Endothelial cell of umbilical vein (primary cell): Measurements from ENCODE around the gene KDM4E. TPM values are rescaled to one million over a fixed set of nuclear protein-coding genes. Genes with fewer than 3 reads are reported as not detected.

Experiments used
- BruUV-seq: library from RNA; stranded (reverse); fragments of 400-500 nt; replicated peaks from 2 replicates; lab custom pipeline; 2021; lab: Mats Ljungman, UMichigan
- CTCF ChIA-PET: fragments of 300-600, 350-600 bp; sonication (Branson Sonifier 250); formaldehyde crosslinking; loops from one replicate; lab custom pipeline; 2021; ENCODE audit warnings: antibody characterized with exemption, inconsistent platforms; lab: Charles Lee
- POLR2A ChIA-PET: fragments of 300-600, 350-600 bp; sonication (Branson Sonifier 250); formaldehyde crosslinking; loops from one replicate; lab custom pipeline; 2021; ENCODE audit warnings: antibody characterized with exemption, inconsistent platforms; lab: Charles Lee
- DNase-seq: peaks from one replicate; pipeline ENCODE4 v3.0.0-alpha.2; 2011; ENCODE audit warnings: low read depth, low spot score
- FAIRE-seq: peaks from 2 replicates; lab custom pipeline; 2011; peaks lifted over from hg19 to GRCh38; lab: Jason Lieb, UNC
- H2AFZ ChIP-seq: 2 replicates; pipeline ENCODE4 v1.6.0; 2012; ENCODE audit warnings: low read depth, low read length, control low read depth, inconsistent platforms
- H3K27ac ChIP-seq: 2 replicates; pipeline ENCODE4 v1.5.1; 2011; ENCODE audit warnings: low read depth, mild to moderate bottlenecking, control low read depth, low read length, moderate library complexity; ENCODE audit not compliant: insufficient read depth
- H3K27me3 ChIP-seq, 2 experiments: 2 replicates each; pipeline versions ENCODE4 v1.6.0 to v1.6.1; 2011; ENCODE audit warnings: low read length in 2 of 2, mixed read lengths in 1 of 2; ENCODE audit not compliant: control insufficient read depth in 2 of 2, insufficient read depth in 2 of 2
- H3K36me3 ChIP-seq, 2 experiments: 2 replicates in 1 of 2; 3 replicates in 1 of 2; pipeline ENCODE4 v1.5.1; 2011; ENCODE audit warnings: low read length in 2 of 2, mild to moderate bottlenecking in 1 of 2, moderate library complexity in 1 of 2; ENCODE audit not compliant: control insufficient read depth in 2 of 2, insufficient read depth in 2 of 2; ENCODE audit errors: extremely low read depth in 1 of 2
- H3K4me1 ChIP-seq: 3 replicates; pipeline ENCODE4 v1.5.1; 2011; ENCODE audit warnings: mild to moderate bottlenecking, low read length; ENCODE audit not compliant: control insufficient read depth, insufficient read depth; ENCODE audit errors: extremely low read depth
- H3K4me2 ChIP-seq: 2 replicates; pipeline ENCODE4 v1.6.1; 2011; ENCODE audit warnings: low read length, control low read depth, mixed read lengths; ENCODE audit not compliant: insufficient read depth
- H3K4me3 ChIP-seq, 3 experiments: fragments of 200-600 bp in 1 of 3; sonication (generic), shearing (Covaris generic) in 1 of 3; replicated peaks in 1 of 3; 2 replicates each; pipeline ENCODE4 v1.5.1; 2011 to 2016; ENCODE audit warnings: control low read depth in 3 of 3, low read length in 3 of 3, mild to moderate bottlenecking in 2 of 3, inconsistent platforms in 1 of 3, low read depth in 1 of 3, moderate library complexity in 1 of 3; ENCODE audit not compliant: insufficient read depth in 1 of 3
- H3K79me2 ChIP-seq: 2 replicates; pipeline ENCODE4 v1.6.0; 2012; ENCODE audit warnings: low read length, inconsistent platforms; ENCODE audit not compliant: control insufficient read depth, insufficient read depth
- H3K9ac ChIP-seq: replicated peaks from 2 replicates; pipeline ENCODE3; 2011; ENCODE audit warnings: low read length, control low read depth; ENCODE audit not compliant: insufficient read depth; ENCODE audit errors: extremely low read depth
- H3K9me1 ChIP-seq: replicated peaks from 3 replicates; pipeline ENCODE4 v1.6.0; 2011; ENCODE audit warnings: mild to moderate bottlenecking, low read length; ENCODE audit not compliant: control insufficient read depth, insufficient read depth; ENCODE audit errors: extremely low read depth
- H3K9me3 ChIP-seq: replicated peaks from 2 replicates; pipeline ENCODE4 v1.5.1; 2012; ENCODE audit warnings: low read length, inconsistent platforms; ENCODE audit not compliant: control insufficient read depth, insufficient read depth
- H4K20me1 ChIP-seq: replicated peaks from 2 replicates; pipeline ENCODE3; 2011; ENCODE audit warnings: mild to moderate bottlenecking, low read length; ENCODE audit not compliant: control insufficient read depth, insufficient read depth; ENCODE audit errors: extremely low read depth
- EZH2 ChIP-seq: IDR thresholded peaks from 2 replicates; pipeline ENCODE4 v1.6.1; 2012; ENCODE audit warnings: borderline replicate concordance, low read depth, mild to moderate bottlenecking, moderate library complexity, low read length, inconsistent platforms; ENCODE audit not compliant: severe bottlenecking
- FOS ChIP-seq: IDR thresholded peaks from 2 replicates; pipeline ENCODE4 v1.6.1; 2011; ENCODE audit warnings: mild to moderate bottlenecking, low read length, moderate library complexity, borderline replicate concordance; ENCODE audit not compliant: insufficient read depth
- GATA2 ChIP-seq: IDR thresholded peaks from 2 replicates; pipeline ENCODE4 v1.7.0; 2011; ENCODE audit warnings: low read depth, mild to moderate bottlenecking, moderate library complexity, mixed read lengths, low read length; ENCODE audit not compliant: insufficient read length, insufficient read depth
- JUN ChIP-seq: IDR thresholded peaks from 2 replicates; pipeline ENCODE4 v1.6.1; 2011; ENCODE audit warnings: borderline replicate concordance, low read depth; ENCODE audit not compliant: insufficient read length, insufficient read depth
- MAX ChIP-seq: IDR thresholded peaks from 2 replicates; pipeline ENCODE4 v1.6.1; 2011; ENCODE audit not compliant: insufficient read depth, insufficient read length
- MYC ChIP-seq: IDR thresholded peaks from one replicate; pipeline ENCODE4 v1.6.1; 2011; ENCODE audit warnings: mild to moderate bottlenecking, low read depth, low read length
- POLR2A ChIP-seq: IDR thresholded peaks from 2 replicates; pipeline ENCODE4 v1.6.1; 2012; ENCODE audit warnings: low read depth, mild to moderate bottlenecking, control low read depth, low read length
- POLR2AphosphoS5 ChIP-seq: IDR thresholded peaks from 2 replicates; pipeline ENCODE4 v1.6.1; 2012; ENCODE audit warnings: low read depth, mild to moderate bottlenecking, control low read depth, low read length, moderate library complexity; ENCODE audit not compliant: insufficient read depth
- dilution Hi-C: fragments of 300-500 bp; cut with MboI; formaldehyde crosslinking; loops from one replicate; pipeline ENCODE4 v1.15.0; 2019; ENCODE audit warnings: low sequenced_read_pairs; ENCODE audit not compliant: extremely low pct_ligation_motif_present
- intact Hi-C: fragments of 100-400 bp; cut with micrococcal nuclease; formaldehyde crosslinking; loops from one replicate; pipeline ENCODE4 v1.10.0; 2022
- polyA plus RNA-seq, 4 experiments: library from polyadenylated mRNA; depleted of rRNA in 3 of 4; stranded (reverse) in 3 of 4; unstranded in 1 of 4; fragments of >200 nt; gene quantifications; 2 replicates each; pipeline versions ENCODE4 v1.2.1 to v1.2.3, GENCODE V29; 2011 to 2012; ENCODE audit warnings: missing spikeins in 1 of 4
- total RNA-seq: library from RNA; stranded (reverse); gene quantifications from 2 replicates; pipeline ENCODE4 v1.2.3, GENCODE V29; 2021
- TF ChIP-seq, protein P1 (sequence below), 2 donors: IDR thresholded peaks; 1 replicate in 1 of 2; 2 replicates in 1 of 2; pipeline ENCODE4 v1.5.1; 2011; ENCODE audit warnings: low read length in 2 of 2, mild to moderate bottlenecking in 2 of 2, moderate library complexity in 2 of 2, control low read depth in 1 of 2, inconsistent platforms in 1 of 2, low read depth in 1 of 2; ENCODE audit not compliant: insufficient read depth in 1 of 2; ENCODE audit errors: extremely low read depth in 1 of 2

Gene KDM4E
- total and polyA plus RNA-seq, 2 donors (not counting 3 experiments of a cell fraction or from before 2014, with no cell fraction given) = not detected

DNA sequence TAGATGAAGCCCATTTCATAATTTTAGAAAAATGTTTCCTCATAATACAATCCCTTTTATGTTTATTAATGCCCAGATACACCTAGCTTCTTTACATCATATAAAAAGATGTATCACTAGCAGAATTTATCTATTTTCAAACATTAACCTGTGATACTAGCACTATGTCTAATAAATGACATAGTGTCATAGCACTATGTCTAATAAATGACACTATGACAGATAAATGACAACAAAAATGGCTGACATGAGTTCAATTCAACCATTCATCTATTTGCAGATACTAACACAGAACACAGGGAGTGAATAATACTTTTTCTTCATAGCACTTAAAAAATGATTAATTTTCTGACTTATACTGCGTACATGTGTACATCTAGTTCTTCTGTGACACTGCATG lies 19.4 kb upstream of the KDM4E start:
- DNase-seq (no peak), FAIRE-seq (no peak)
- TF ChIP-seq EZH2 (no peak), POLR2A (no peak)
- ChIA-PET POLR2A (no interaction called here), CTCF (interaction anchor here (1.2 kb wide), 1 partner anchor 700 kb away, joined by 3 read pairs; no protein-coding TSS in a partner anchor)
- Histone ChIP-seq H3K4me3 (no peak overlapping the region), H3K36me3 (no peaks in the 10 kb centered on the region), H3K27me3 (no peaks in the 10 kb centered on the region), H2AFZ (no peak overlapping the region), H3K79me2 (no peaks in the 10 kb centered on the region), H3K9me1 (no peaks in the 10 kb centered on the region), H3K9me3 (no peaks in the 10 kb centered on the region), H3K27ac (no peak overlapping the region), H3K4me2 (no peak overlapping the region), H4K20me1 (no peaks in the 10 kb centered on the region), H3K9ac (no peak overlapping the region), H3K4me1 (peaks cover 2% of the 10 kb centered on the region)
- intact Hi-C loops = no loop called here
- no TSS peak for BruUV-seq
- dilution Hi-C loops = no loop called here

DNA sequence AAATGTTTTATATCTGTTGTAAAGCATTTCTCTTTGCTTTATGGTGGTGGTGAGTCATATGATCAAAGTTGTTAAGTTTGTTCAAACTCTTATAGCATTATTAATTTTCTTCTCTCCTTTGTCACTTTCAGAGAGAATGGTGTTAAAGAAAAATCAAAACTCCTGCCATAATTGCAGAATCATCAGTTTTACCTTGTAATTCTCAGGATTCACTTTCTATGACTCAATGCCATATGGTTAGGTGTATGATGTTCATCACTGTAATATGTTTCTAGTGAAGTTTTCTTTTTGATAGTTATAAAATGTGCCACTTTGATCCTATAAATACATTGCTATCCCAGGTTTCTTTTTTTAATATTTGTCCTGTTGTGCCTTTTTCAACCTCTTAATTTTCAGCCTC lies 13.7 kb upstream of the KDM4E start:
- intact Hi-C loops (no loop called here), dilution Hi-C loops (no loop called here)
- Histone ChIP-seq H3K36me3 (no peaks in the 10 kb centered on the region), H4K20me1 (no peaks in the 10 kb centered on the region), H2AFZ (no peak overlapping the region), H3K4me3 (no peak overlapping the region), H3K4me2 (no peak overlapping the region), H3K9me1 (no peaks in the 10 kb centered on the region), H3K9me3 (no peaks in the 10 kb centered on the region), H3K79me2 (no peaks in the 10 kb centered on the region), H3K9ac (no peak overlapping the region), H3K4me1 (no peaks in the 10 kb centered on the region), H3K27ac (no peak overlapping the region), H3K27me3 (no peaks in the 10 kb centered on the region)
- POLR2A ChIA-PET = no interaction called here
- CTCF ChIA-PET = no interaction called here
- no peak for TF ChIP-seq POLR2A
- no peak for TF ChIP-seq FOS
- TF ChIP-seq GATA2 = no peak
- TF ChIP-seq JUN = no peak
- TF ChIP-seq MYC = no peak
- TF ChIP-seq POLR2AphosphoS5 = no peak
- no peak for TF ChIP-seq MAX
- TF ChIP-seq, protein P1, sequence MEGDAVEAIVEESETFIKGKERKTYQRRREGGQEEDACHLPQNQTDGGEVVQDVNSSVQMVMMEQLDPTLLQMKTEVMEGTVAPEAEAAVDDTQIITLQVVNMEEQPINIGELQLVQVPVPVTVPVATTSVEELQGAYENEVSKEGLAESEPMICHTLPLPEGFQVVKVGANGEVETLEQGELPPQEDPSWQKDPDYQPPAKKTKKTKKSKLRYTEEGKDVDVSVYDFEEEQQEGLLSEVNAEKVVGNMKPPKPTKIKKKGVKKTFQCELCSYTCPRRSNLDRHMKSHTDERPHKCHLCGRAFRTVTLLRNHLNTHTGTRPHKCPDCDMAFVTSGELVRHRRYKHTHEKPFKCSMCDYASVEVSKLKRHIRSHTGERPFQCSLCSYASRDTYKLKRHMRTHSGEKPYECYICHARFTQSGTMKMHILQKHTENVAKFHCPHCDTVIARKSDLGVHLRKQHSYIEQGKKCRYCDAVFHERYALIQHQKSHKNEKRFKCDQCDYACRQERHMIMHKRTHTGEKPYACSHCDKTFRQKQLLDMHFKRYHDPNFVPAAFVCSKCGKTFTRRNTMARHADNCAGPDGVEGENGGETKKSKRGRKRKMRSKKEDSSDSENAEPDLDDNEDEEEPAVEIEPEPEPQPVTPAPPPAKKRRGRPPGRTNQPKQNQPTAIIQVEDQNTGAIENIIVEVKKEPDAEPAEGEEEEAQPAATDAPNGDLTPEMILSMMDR (IDR thresholded peaks at IDR 0.05; ENCODE audit: extremely low read depth in 1 of 2, insufficient read depth in 1 of 2, low read depth in 1 of 2, low read length in 2 of 2) = no peak
- TF ChIP-seq EZH2 = no peak
- BruUV-seq = no TSS peak
- no peak for FAIRE-seq
- no peak for DNase-seq
